HG02938 (cell line): ENCODE results near the gene CD96.
A peak's percentile ranks its signal among the peaks of the same experiment; 100 is the strongest.
"Not testable (repeated sequence)": the region's sequence is repeated elsewhere in the genome, so short reads cannot be mapped to it uniquely, and the experiment has no call there.

Experiments used
- ATAC-seq: cut with Tn5 transposase; IDR thresholded peaks from one replicate; pipeline ENCODE4 v1.9.1; 2021; ENCODE audit warnings: mild to moderate bottlenecking, moderate library complexity; ENCODE audit not compliant: unreplicated experiment

CD96 gene

DNA sequence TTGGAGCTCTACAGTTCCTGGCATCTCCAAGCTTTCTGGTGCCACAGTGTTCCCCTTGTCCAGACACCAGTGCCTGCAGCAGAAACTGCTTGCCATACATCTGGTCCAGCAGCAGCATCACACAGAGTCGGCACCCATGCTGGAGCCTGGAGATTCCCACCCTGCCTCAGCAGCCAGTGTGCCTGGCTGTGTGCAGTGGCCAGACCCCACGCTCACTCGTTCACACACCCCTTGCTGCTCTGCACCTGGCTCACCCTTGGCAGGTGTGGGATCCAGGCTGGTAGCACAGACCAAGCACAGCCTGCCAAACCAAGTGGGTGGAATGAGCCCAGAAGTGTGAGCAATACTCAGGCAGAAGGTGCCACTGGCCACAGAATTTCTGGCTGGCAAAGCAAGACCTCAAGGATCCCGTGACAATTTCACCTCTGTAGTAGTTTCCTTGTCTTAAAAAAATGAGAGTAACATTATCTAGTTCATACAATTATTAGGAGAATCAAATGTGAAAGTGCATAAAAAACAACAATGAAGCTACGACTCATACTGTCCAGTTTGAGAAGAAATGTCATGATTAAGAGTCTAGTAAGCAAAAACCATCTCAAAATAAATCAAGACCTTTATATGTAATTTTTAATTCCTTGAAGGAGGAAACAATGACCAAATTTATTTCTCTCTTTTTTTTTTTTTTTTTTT, 76.1 kb downstream of the CD96 start:
- no peak for ATAC-seq

DNA sequence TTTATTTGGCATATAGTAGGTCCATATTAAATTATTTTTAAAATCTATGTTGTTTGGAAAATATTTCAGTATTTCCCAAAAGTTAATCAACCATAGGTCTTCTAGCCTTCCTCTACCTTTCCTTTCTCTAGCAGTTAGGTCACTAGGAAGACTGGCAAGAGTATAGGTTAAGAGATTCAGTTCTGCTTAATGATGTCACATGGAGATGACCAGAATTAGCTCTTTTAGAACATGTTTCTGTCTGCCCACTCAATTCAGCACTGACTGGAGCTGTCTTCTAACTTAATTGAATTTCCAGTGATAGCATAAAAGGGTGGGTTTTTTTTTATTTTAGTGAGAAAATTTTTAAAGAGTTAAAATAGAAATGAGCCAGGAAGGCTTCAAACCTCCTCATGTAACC, 76.9 kb downstream of the CD96 start:
- peak; percentile 32 for ATAC-seq

DNA sequence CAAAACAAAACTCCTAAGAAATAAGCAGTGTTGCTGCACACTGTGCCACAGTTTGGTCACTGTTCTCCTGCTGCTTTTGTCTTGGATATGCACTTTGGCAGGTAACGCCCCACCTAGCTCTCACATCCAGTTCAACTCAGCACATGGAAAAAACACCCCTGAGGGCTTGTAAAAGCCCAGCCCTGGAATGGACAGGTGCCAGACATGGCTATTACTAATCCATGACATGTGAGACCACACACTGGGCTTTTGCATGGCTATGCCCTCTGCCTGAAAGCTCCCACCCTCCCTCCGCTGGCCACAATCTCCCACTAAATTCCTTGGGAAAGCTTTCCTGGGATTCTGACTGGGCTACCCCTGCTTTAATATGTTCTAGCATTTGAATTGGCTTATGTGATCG, 77.8 kb downstream of the CD96 start:
- ATAC-seq = no peak

GRCh38 chr3:111621535-111621934, 79.5 kb downstream of the CD96 start:
- no peak for ATAC-seq

GRCh38 chr3:111627092-111627491, 85.1 kb downstream of the CD96 start:
- no peak for ATAC-seq

GRCh38 chr3:111629018-111629417, 87.0 kb downstream of the CD96 start:
- not testable (repeated sequence) for ATAC-seq

DNA sequence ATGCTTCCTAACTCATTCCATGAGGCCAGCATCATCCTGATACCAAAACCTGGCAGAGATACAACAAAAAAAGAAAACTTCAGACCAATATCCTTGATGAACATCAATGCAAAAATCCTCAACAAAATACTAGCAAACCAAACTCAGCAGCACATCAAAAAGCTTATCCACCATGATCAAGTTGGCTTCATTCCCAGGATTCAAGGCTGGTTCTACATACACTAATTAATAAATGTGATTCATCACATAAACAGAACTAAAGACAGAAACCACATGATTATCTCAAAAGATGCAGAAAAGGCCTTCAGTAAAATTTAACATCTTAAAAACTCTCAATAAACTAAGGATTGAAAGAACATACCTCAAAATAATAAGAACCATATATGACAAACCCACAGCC, 88.6 kb downstream of the CD96 start:
- ATAC-seq = not testable (repeated sequence)

DNA sequence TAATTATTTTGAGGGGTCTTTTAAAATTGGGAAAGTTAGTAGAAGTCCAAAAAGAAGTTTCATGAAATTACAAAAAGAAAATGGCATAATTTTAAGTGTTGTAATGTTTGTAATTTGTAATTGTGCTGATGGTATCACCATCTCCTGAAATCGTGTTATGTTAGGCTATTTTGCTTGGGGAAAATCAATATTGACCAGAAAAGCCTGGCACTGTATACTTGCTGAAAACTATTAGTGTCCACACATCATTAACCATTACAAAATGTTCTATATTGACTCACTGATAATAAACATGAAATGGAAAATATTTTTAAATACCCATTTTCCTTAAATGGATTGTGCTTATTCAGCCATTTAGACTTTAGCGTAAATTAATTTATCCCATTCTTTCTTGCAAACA, 93.4 kb downstream of the CD96 start:
- no peak for ATAC-seq

DNA sequence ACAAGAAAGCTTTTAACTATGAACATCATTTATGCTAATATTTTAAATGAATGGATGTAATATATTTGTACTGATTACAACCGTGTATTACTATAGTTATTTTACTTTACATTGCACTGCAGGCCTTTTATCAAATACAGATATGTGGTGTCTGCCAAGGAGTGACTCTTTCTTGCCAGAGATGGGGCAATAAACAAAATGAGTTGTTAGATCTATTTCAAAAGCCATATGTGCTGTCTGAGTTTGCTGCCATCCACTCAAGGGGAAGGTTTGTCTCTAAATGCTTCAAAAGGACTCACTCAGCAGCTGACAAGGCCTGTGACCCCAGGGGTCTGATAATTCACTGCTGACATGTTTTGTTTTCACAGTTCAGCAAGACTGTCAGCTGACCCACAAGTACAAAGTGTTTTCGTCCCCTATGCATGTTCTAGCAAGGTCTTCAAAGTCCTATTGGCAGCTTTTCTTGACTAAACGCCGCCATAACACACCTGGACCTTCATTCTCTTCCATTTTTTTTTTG, 94.4 kb downstream of the CD96 start:
- ATAC-seq = no peak

DNA sequence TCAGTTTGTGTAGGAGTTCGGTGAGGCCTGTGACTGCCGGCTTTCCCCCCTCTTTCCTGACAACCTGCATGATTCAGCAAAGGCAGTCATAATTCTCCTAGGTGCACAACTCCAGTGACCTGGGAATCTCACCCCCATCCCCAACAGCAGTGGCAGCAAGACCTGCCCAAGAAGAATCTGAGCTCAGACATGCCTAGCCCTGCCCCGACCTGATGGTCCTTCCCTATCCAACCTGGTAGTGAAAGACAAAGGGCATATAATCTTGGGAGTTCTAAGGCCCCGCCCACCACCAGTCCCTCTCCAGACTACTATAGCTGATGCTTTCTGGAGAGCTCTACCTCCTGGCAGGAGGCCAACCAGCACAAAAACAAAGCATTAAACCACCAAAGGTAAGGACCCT, 97.3 kb downstream of the CD96 start:
- no peak for ATAC-seq

- no peak for ATAC-seq
These were observed 107.1 kb downstream of the CD96 start for GRCh38 chr3:111648991-111649579.

DNA sequence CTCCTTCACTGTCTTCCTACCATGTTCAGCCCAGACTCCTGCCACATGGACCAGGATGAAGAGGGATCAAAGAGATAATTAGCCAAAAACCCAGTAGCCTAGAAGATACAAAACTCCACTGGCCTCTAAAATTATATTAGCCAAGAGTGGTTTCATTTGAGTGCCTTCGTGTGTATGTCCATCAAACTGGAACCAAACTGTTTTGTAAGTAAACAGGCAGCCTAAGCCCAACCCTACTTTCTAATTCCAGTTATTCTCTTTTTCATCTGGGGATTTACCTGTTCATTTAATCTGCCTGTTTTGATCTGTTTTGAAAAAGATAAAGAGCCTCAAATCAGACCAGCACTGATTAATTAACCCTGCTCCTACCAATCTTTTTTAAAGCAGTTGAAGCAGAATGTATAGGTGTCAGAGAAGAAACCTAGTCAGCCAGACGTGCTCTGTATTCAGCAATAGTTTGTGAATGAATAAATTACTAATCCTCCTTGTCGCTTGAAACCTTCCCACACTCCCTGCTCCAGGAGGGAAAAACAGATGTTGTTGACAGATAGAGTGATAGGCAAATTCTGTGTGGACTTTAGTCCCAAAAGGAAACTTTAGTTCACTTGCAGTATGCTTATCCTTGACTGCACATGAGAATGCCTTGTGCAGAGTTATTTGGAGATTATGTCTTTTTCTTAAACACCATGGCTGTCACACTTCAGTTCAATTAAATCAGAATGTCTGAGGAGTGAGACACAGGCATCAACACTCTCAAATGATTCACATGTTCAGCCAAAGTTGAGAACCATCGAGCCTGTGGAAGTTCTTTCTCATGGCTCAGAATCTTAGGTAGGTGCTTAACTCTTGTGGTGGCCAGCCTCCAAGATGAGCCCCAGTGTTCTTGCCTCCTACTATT, 108.6 kb downstream of the CD96 start:
- no peak for ATAC-seq

- peak; percentile 57 for ATAC-seq
These were observed 110.6 kb downstream of the CD96 start for GRCh38 chr3:111652492-111653180.

DNA sequence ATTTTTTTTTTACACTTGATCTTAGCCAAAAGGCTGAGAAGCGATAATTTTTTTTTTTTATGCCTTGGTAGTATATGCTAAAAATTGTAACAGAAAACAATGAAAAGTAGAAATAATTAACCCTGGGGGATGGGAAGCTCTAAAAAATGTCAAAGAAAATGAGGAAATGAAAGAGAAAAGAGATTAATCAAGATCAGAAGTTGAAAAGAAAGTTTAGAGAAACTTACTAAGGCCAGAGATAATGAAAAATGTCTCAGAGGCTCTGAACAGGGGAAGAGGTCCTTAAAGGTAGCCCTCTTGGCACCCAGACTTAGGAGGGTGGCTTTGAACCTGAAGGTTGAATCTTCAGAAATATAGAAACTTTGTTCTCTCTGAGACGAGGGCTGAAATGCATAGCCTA, 111.8 kb downstream of the CD96 start:
- no peak for ATAC-seq

DNA sequence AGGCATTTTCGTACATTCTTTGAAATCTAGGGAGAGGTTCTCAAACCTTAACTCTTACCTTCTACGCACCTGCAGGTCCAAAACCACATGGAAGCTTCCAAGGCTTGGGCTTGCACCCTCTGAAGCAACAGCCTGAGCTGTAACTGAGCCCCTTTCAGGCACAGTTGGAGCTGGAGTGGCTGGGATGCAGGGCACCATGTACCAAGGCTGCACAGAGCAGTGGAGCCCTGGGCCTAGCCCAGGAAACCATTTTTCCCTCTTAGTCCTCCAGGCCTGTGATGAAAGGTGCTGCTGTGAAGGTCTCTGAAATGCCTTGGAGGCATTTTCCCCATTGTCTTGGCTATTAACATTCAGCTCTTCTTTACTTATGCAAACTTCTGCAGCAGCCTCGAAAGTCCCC, 120.0 kb downstream of the CD96 start:
- no peak for ATAC-seq

GRCh38 chr3:111662907-111663306, 120.9 kb downstream of the CD96 start:
- no peak for ATAC-seq

GRCh38 chr3:111666041-111666735, 124.2 kb downstream of the CD96 start:
- no peak for ATAC-seq

DNA sequence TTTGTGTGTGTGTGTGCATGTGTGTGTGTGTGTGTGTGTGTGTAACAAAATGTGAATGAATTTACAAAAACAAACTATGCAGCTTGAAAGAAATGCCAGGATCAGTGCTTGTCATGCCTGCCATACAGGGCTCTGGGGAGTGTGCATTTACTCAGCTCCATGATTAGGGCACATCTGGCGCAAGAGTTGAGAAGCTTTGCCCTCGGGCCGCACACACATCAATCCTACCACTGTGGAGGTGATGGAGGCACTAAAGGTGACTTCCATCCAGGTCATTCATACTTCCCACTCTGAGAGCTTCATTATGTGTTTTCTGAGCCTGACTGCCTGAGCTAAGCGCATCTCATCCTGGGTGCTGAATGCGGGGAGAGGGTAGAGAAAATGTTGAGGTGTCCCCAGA, 125.2 kb downstream of the CD96 start:
- ATAC-seq = no peak

DNA sequence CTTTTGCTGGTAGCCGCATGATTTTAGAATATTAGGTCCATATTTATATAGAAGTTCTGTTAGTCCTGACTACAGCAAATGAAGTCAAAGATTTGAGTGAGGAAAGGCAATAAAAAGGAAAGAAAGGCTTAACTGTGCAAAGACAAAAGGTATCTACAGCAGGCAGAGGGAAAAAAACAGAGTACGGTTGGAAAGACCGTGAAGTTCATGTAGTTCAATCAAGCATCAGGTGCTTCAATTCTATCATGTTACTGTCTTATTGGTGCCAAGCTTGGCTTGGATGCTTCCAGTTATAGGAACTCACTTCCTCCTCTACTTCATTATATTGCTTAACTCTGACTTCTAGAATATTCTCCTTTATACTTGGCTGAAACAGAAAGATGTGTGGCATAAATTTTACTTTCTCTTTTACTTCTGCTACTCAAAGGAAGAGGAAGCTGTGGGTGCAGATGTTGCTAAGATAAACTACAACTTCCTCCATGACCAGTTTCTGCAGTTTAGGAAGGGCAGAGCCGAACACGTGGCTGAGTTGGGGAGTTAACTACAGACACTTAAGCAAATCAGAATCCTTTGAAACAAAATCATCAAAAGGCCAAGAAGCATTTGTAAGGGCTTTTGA, 125.7 kb downstream of the CD96 start:
- ATAC-seq = peak; percentile 98

- ATAC-seq = no peak
These were observed 126.3 kb downstream of the CD96 start for GRCh38 chr3:111668326-111668725.
